Neural progenitor cell (in vitro differentiated cells): ENCODE measurements around the gene CHD6. TPM values are rescaled to one million over a fixed set of nuclear protein-coding genes. Genes with fewer than 3 reads are reported as not detected.

Experiments used
- DNase-seq: peaks from one replicate; pipeline ENCODE4 v3.0.0-alpha.2; 2016; ENCODE audit warnings: low spot score
- H2AFZ ChIP-seq: fragments of 200-600 bp; sonication (generic); replicated peaks from 2 replicates; pipeline ENCODE4 v1.6.1; 2016; ENCODE audit warnings: antibody characterized with exemption
- H3F3A ChIP-seq: fragments of 200-600 bp; sonication (generic); 2 replicates; pipeline ENCODE4 v1.6.1; 2016; ENCODE audit warnings: antibody characterized with exemption, low read depth
- H3K27ac ChIP-seq: fragments of 200-600 bp; sonication (generic); 2 replicates; pipeline ENCODE4 v1.5.1; 2016; ENCODE audit warnings: mild to moderate bottlenecking
- H3K27me3 ChIP-seq: fragments of 200-600 bp; sonication (generic); 2 replicates; pipeline ENCODE4 v1.6.1; 2016; ENCODE audit warnings: mild to moderate bottlenecking, moderate library complexity
- H3K36me3 ChIP-seq: fragments of 200-600 bp; sonication (generic); 2 replicates; pipeline ENCODE4 v1.5.1; 2016
- H3K4me1 ChIP-seq: fragments of 200-600 bp; sonication (generic); 2 replicates; pipeline ENCODE4 v1.6.1; 2016; ENCODE audit warnings: mixed run types
- H3K4me2 ChIP-seq: fragments of 200-600 bp; sonication (generic); 2 replicates; pipeline ENCODE4 v1.6.1; 2016
- H3K4me3 ChIP-seq: fragments of 200-600 bp; sonication (generic); 2 replicates; pipeline ENCODE4 v1.5.1; 2016
- H3K79me2 ChIP-seq: fragments of 200-600 bp; sonication (generic); 2 replicates; pipeline ENCODE4 v1.6.1; 2016; ENCODE audit warnings: low read depth
- H3K9ac ChIP-seq: fragments of 200-600 bp; sonication (generic); 2 replicates; pipeline ENCODE4 v1.6.1; 2016
- H3K9me3 ChIP-seq: fragments of 200-600 bp; sonication (generic); 2 replicates; pipeline ENCODE4 v1.5.1; 2016; ENCODE audit warnings: low read depth
- H4K20me1 ChIP-seq: fragments of 200-600 bp; sonication (generic); 2 replicates; pipeline ENCODE4 v1.6.1; 2016; ENCODE audit warnings: low read depth
- H3K27ac Mint-ChIP-seq: 3 replicates; pipeline ENCODE4 v1.8.0; 2021; ENCODE audit warnings: mixed read lengths
- H3K27me3 Mint-ChIP-seq: 2 replicates; pipeline ENCODE4 v1.8.0; 2022; ENCODE audit warnings: low read depth, mild to moderate bottlenecking, inconsistent platforms, moderate library complexity, mixed read lengths; ENCODE audit not compliant: insufficient read depth
- H3K36me3 Mint-ChIP-seq: 3 replicates; pipeline ENCODE4 v1.8.0; 2021; ENCODE audit warnings: mixed read lengths
- H3K4me1 Mint-ChIP-seq: 3 replicates; pipeline ENCODE4 v1.8.0; 2021; ENCODE audit warnings: mixed read lengths
- H3K4me3 Mint-ChIP-seq: 3 replicates; pipeline ENCODE4 v1.8.0; 2021; ENCODE audit warnings: mild to moderate bottlenecking, moderate library complexity, mixed read lengths
- H3K9me3 Mint-ChIP-seq: 3 replicates; pipeline ENCODE4 v1.8.0; 2020; ENCODE audit warnings: mixed read lengths
- EZH2 ChIP-seq: fragments of 200-600 bp; sonication (generic); IDR thresholded peaks from 2 replicates; pipeline ENCODE4 v1.6.1; 2017; ENCODE audit warnings: antibody characterized with exemption, mild to moderate bottlenecking, moderate library complexity
- EZH2phosphoT487 ChIP-seq: fragments of 200-600 bp; sonication (generic); IDR thresholded peaks from 2 replicates; pipeline ENCODE4 v1.6.1; 2017; ENCODE audit warnings: antibody characterized with exemption
- total RNA-seq: library from RNA; depleted of rRNA; stranded (reverse); fragments of >200 nt; gene quantifications from 2 replicates; pipeline ENCODE4 v1.2.3, GENCODE V29; 2015; ENCODE audit warnings: low replicate concordance
- TF ChIP-seq, protein P1 (sequence below): fragments of 200-600 bp; sonication (generic); IDR thresholded peaks from 2 replicates; pipeline ENCODE4 v1.5.1; 2017; ENCODE audit warnings: antibody characterized with exemption, mild to moderate bottlenecking

Gene CHD6
- total RNA-seq, 1 donor from 2014 or later, result 76.1 TPM

GRCh38 chr20:41508335-41508734 is 109.8 kb downstream of the CHD6 start:
- no peak overlapping the region for H3K27ac Mint-ChIP-seq
- H3K36me3 Mint-ChIP-seq, result peaks cover 42% of the 10 kb centered on the region
- Histone ChIP-seq H3F3A (no peaks in the 10 kb centered on the region), H3K9ac (no peak overlapping the region), H2AFZ (no peak overlapping the region), H3K79me2 (peaks cover 21% of the 10 kb centered on the region), H3K9me3 (no peaks in the 10 kb centered on the region), H3K4me3 (no peak overlapping the region), H4K20me1 (peaks cover 27% of the 10 kb centered on the region), H3K36me3 (no peaks in the 10 kb centered on the region), H3K4me1 (no peaks in the 10 kb centered on the region), H3K27me3 (no peaks in the 10 kb centered on the region), H3K27ac (no peak overlapping the region), H3K4me2 (no peak overlapping the region)
- H3K27me3 Mint-ChIP-seq, result peaks cover 2% of the 10 kb centered on the region
- peaks cover 17% of the 10 kb centered on the region for H3K9me3 Mint-ChIP-seq
- TF ChIP-seq EZH2phosphoT487 (no peak), EZH2 (no peak)
- TF ChIP-seq, protein P1, sequence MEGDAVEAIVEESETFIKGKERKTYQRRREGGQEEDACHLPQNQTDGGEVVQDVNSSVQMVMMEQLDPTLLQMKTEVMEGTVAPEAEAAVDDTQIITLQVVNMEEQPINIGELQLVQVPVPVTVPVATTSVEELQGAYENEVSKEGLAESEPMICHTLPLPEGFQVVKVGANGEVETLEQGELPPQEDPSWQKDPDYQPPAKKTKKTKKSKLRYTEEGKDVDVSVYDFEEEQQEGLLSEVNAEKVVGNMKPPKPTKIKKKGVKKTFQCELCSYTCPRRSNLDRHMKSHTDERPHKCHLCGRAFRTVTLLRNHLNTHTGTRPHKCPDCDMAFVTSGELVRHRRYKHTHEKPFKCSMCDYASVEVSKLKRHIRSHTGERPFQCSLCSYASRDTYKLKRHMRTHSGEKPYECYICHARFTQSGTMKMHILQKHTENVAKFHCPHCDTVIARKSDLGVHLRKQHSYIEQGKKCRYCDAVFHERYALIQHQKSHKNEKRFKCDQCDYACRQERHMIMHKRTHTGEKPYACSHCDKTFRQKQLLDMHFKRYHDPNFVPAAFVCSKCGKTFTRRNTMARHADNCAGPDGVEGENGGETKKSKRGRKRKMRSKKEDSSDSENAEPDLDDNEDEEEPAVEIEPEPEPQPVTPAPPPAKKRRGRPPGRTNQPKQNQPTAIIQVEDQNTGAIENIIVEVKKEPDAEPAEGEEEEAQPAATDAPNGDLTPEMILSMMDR, result no peak
- no peak for DNase-seq
- no peak overlapping the region for H3K4me3 Mint-ChIP-seq
- H3K4me1 Mint-ChIP-seq, result peaks cover 11% of the 10 kb centered on the region

GRCh38 chr20:41507851-41508250 is 110.3 kb downstream of the CHD6 start:
- no peak overlapping the region for H3K9ac ChIP-seq
- TF ChIP-seq EZH2phosphoT487 (no peak), EZH2 (no peak)
- TF ChIP-seq, protein P1, result no peak
- H3K27ac ChIP-seq, result no peak overlapping the region
- no peaks in the 10 kb centered on the region for H3K27me3 ChIP-seq
- H3F3A ChIP-seq, result no peaks in the 10 kb centered on the region
- H3K36me3 ChIP-seq, result no peaks in the 10 kb centered on the region
- Mint-ChIP-seq H3K36me3 (peaks cover 41% of the 10 kb centered on the region), H3K27ac (no peak overlapping the region), H3K9me3 (peaks cover 17% of the 10 kb centered on the region), H3K4me1 (peaks cover 11% of the 10 kb centered on the region), H3K4me3 (no peak overlapping the region), H3K27me3 (peaks cover 2% of the 10 kb centered on the region)
- H3K4me1 ChIP-seq, result no peaks in the 10 kb centered on the region
- H3K79me2 ChIP-seq, result peaks cover 21% of the 10 kb centered on the region
- no peak for DNase-seq
- H3K9me3 ChIP-seq, result no peaks in the 10 kb centered on the region
- no peak overlapping the region for H3K4me3 ChIP-seq
- H4K20me1 ChIP-seq, result peaks cover 25% of the 10 kb centered on the region
- no peak overlapping the region for H2AFZ ChIP-seq
- no peak overlapping the region for H3K4me2 ChIP-seq

- DNase-seq, result no peak
- H3K9ac ChIP-seq, result no peak overlapping the region
- H3K4me1 Mint-ChIP-seq, result peaks cover 11% of the 10 kb centered on the region
- H3K9me3 Mint-ChIP-seq, result peaks cover 17% of the 10 kb centered on the region
- no peaks in the 10 kb centered on the region for H3K9me3 ChIP-seq
- peaks cover 25% of the 10 kb centered on the region for H3K79me2 ChIP-seq
- H3K4me3 ChIP-seq, result no peak overlapping the region
- peaks cover 25% of the 10 kb centered on the region for H4K20me1 ChIP-seq
- H3K4me1 ChIP-seq, result no peaks in the 10 kb centered on the region
- peaks cover 2% of the 10 kb centered on the region for H3K27me3 Mint-ChIP-seq
- no peak overlapping the region for H3K4me3 Mint-ChIP-seq
- TF ChIP-seq EZH2phosphoT487, result no peak
- TF ChIP-seq, protein P1, result no peak
- TF ChIP-seq EZH2, result no peak
- no peaks in the 10 kb centered on the region for H3K36me3 ChIP-seq
- no peaks in the 10 kb centered on the region for H3K27me3 ChIP-seq
- H3K27ac Mint-ChIP-seq, result no peak overlapping the region
- no peak overlapping the region for H3K27ac ChIP-seq
- no peaks in the 10 kb centered on the region for H3F3A ChIP-seq
- no peak overlapping the region for H3K4me2 ChIP-seq
- no peak overlapping the region for H2AFZ ChIP-seq
- H3K36me3 Mint-ChIP-seq, result peaks cover 38% of the 10 kb centered on the region
These were observed 110.7 kb downstream of the CHD6 start for GRCh38 chr20:41507436-41507835.
